Middle frontal gyrus (tissue), 1 donor: ENCODE results near the gene SOST.

Experiments used
- DNase-seq: peaks from one replicate; pipeline ENCODE4 v3.0.0-alpha.2; 2015; ENCODE audit warnings: low spot score; ENCODE audit errors: extremely low spot score

Gene SOST

DNA sequence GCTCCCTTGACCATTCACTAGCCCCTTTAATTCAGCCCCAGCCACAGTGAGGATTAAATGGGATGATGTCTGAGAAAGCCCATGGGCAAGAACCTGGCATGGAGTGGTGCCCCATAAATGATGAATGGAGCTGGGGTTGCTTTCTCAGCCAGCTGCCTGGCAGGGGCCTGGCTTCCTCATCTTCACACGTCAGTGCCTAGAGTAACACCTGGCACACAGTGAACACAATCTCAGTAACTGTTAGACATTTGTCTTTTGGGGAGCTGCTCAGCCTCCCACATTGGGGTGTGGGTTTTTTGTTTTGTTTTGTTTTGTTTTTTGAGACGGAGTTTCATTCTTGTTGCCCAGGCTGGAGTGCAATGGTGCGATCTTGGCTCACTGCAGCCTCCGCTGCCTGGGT is 49.4 kb downstream of the SOST start:
- no peak for DNase-seq

GRCh38 chr17:43707184-43707583 is 51.4 kb downstream of the SOST start:
- no peak for DNase-seq

- no peak for DNase-seq
Measured at GRCh38 chr17:43706235-43706634, 52.4 kb downstream of the SOST start.
